ENCODE measurements around the gene GOLGA5. TPM values are rescaled to one million over a fixed set of nuclear protein-coding genes. Genes with fewer than 3 reads are reported as not detected.
"Not testable (repeated sequence)": the region's sequence is repeated elsewhere in the genome, so short reads cannot be mapped to it uniquely, and the experiment has no call there.

Gene GOLGA5
- 10 to 100 TPM; 35.7 to 38.7 TPM for total RNA-seq
- 10 to 100 TPM; 35.8 to 39.9 (median 36.9) TPM for polyA plus RNA-seq (ENCODE audit: insufficient read length in 6 of 6)
- long read RNA-seq, donor 1, partial matches to known transcripts: 9 of 13 reads
- long read RNA-seq, donor 1, other reads (novel, unspliced or antisense): 0 of 13 reads
- long read RNA-seq, donor 2, transcript GOLGA5-201 (13 exons, 2,969 nt): major isoform, 8 of 26 reads
- long read RNA-seq, donor 2, partial matches to known transcripts: 18 of 26 reads
- long read RNA-seq, donor 2, other reads (novel, unspliced or antisense): 0 of 26 reads
- long read RNA-seq, donor 3, transcript GOLGA5-201 (13 exons, 2,969 nt): major isoform, 11 of 18 reads
- long read RNA-seq, donor 3, partial matches to known transcripts: 7 of 18 reads
- long read RNA-seq, donor 3, other reads (novel, unspliced or antisense): 0 of 18 reads
- long read RNA-seq, donor 4, transcript GOLGA5-201 (13 exons, 2,969 nt): major isoform, 5 of 10 reads
- long read RNA-seq, donor 4, partial matches to known transcripts: 4 of 10 reads
- long read RNA-seq, donor 4, other reads (novel, unspliced or antisense): 1 of 10 reads
- long read RNA-seq, donor 5, transcript GOLGA5-201 (13 exons, 2,969 nt): major isoform, 9 of 15 reads
- long read RNA-seq, donor 5, partial matches to known transcripts: 6 of 15 reads
- long read RNA-seq, donor 5, other reads (novel, unspliced or antisense): 0 of 15 reads
- long read RNA-seq, donor 6, transcript GOLGA5-201 (13 exons, 2,969 nt): major isoform, 10 of 18 reads
- long read RNA-seq, donor 6, partial matches to known transcripts: 8 of 18 reads
- long read RNA-seq, donor 6, other reads (novel, unspliced or antisense): 0 of 18 reads
- long read RNA-seq, donor 7, partial matches to known transcripts: 0 of 1 reads
- long read RNA-seq, donor 7, other reads (novel, unspliced or antisense): 0 of 1 reads
- long read RNA-seq, donor 8, transcript GOLGA5-201 (13 exons, 2,969 nt): major isoform, 6 of 12 reads
- long read RNA-seq, donor 8, partial matches to known transcripts: 6 of 12 reads
- long read RNA-seq, donor 8, other reads (novel, unspliced or antisense): 0 of 12 reads
- long read RNA-seq, donor 9: 0 reads
- long read RNA-seq, donor 10, partial matches to known transcripts: 5 of 7 reads
- long read RNA-seq, donor 10, other reads (novel, unspliced or antisense): 2 of 7 reads
- long read RNA-seq, donor 11: 0 reads
- long read RNA-seq, donor 12, transcript GOLGA5-201 (13 exons, 2,969 nt): major isoform, 7 of 7 reads
- long read RNA-seq, donor 12, partial matches to known transcripts: 0 of 7 reads
- long read RNA-seq, donor 12, other reads (novel, unspliced or antisense): 0 of 7 reads

- DNase-seq: peak; percentile 96 to 99 (median 98)
- ATAC-seq: peak; percentile 98
- peak in 1 of 2 donors; percentile 50 for TF ChIP-seq CTCF (IDR thresholded peaks at IDR 0.05)
- H3K4me1 ChIP-seq: peaks cover 17 to 27% of the 10 kb centered on the region in 2 donors
- H3K9me3 ChIP-seq: peaks cover 0 to 15% of the 10 kb centered on the region in 2 donors
- peaks cover 0 to 19% of the 10 kb centered on the region in 2 donors for H3K36me3 ChIP-seq
- H3K27ac ChIP-seq: peak within 1 kb of the TSS; percentile 80 to 82
- H3K27me3 ChIP-seq: no peaks in the 10 kb centered on the region
- intact Hi-C loops (cut with DNase I): no loop called here
- H3K4me3 ChIP-seq: peak within 1 kb of the TSS; percentile 63 to 86
Measured at GRCh38 chr14:92793709-92794546, at the start of gene GOLGA5. Gene GOLGA5, plus strand, starts transcription at chr14:92794305. Its CDS starts 3,133 bp downstream, at chr14:92797438.

- intact Hi-C loops (cut with DNase I): no loop called here
- DNase-seq: no peak
- H3K9me3 ChIP-seq: no peaks in the 10 kb centered on the region
- H3K36me3 ChIP-seq: peaks cover 0 to 8% of the 10 kb centered on the region in 2 donors
- peak overlapping the region; percentile 81 to 82 for H3K27ac ChIP-seq
- TF ChIP-seq CTCF (IDR thresholded peaks at IDR 0.05): no peak
- peaks cover 6 to 24% of the 10 kb centered on the region in 2 donors for H3K4me1 ChIP-seq
- peaks cover 0 to 45% of the 10 kb centered on the region in 2 donors for H3K27me3 ChIP-seq
- peak; percentile 37 for ATAC-seq
- H3K4me3 ChIP-seq: peak overlapping the region; percentile 66 to 67
Measured at GRCh38 chr14:92747701-92748258, 46.3 kb upstream of the GOLGA5 start.

GRCh38 chr14:92748259-92749016 is 45.7 kb upstream of the GOLGA5 start, which contains the start of gene LGMN:
Gene LGMN, minus strand, starts transcription at chr14:92748627. Its CDS starts 15,841 bp downstream, at chr14:92732786.
- ATAC-seq: peak; percentile 98

GRCh38 chr14:92750222-92750728 is 43.8 kb upstream of the GOLGA5 start:
- ATAC-seq; H3K4me3 ChIP-seq; intact Hi-C loops (cut with DNase I); DNase-seq; H3K27ac ChIP-seq; H3K9me3 ChIP-seq; H3K36me3 ChIP-seq: not testable (repeated sequence)
- peaks cover 0 to 45% of the 10 kb centered on the region in 2 donors for H3K27me3 ChIP-seq
- peaks cover 6 to 28% of the 10 kb centered on the region in 2 donors for H3K4me1 ChIP-seq

More at GRCh38 chr14:92748259-92749016, 45.7 kb upstream of the GOLGA5 start, which contains the start of gene LGMN:
- no peaks in the 10 kb centered on the region for H3K9me3 ChIP-seq
- peak within 1 kb of the TSS; percentile 66 to 67 for H3K4me3 ChIP-seq
- peaks cover 6 to 28% of the 10 kb centered on the region in 2 donors for H3K4me1 ChIP-seq
- DNase-seq: peak; percentile 88 to 96 (median 95)
- peaks cover 0 to 45% of the 10 kb centered on the region in 2 donors for H3K27me3 ChIP-seq
- intact Hi-C loops (cut with DNase I): no loop called here
- H3K36me3 ChIP-seq: peaks cover 0 to 1% of the 10 kb centered on the region in 2 donors
- TF ChIP-seq CTCF (IDR thresholded peaks at IDR 0.05): no peak
- H3K27ac ChIP-seq: peak within 1 kb of the TSS; percentile 81 to 82

Data from left lung (tissue), 14 donors.